Osteoblast (primary cell): ENCODE measurements around the gene WNT7B. TPM values are rescaled to one million over a fixed set of nuclear protein-coding genes. Genes with fewer than 3 reads are reported as not detected.

Source experiments
- DNase-seq: peaks from one replicate; pipeline ENCODE4 v3.0.0; 2011; ENCODE audit warnings: low spot score, mixed read lengths; ENCODE audit not compliant: insufficient read length; ENCODE audit errors: missing footprints
- H2AFZ ChIP-seq: 2 replicates; pipeline ENCODE4 v1.6.0; 2011; ENCODE audit warnings: mild to moderate bottlenecking, low read length
- H3K27ac ChIP-seq: 2 replicates; pipeline ENCODE4 v1.5.1; 2011; ENCODE audit warnings: mild to moderate bottlenecking, low read depth, low read length, moderate library complexity
- H3K27me3 ChIP-seq: 2 replicates; pipeline ENCODE4 v1.6.0; 2012; ENCODE audit warnings: mild to moderate bottlenecking, control low read depth, inconsistent platforms, low read length, moderate library complexity; ENCODE audit not compliant: insufficient read depth
- H3K36me3 ChIP-seq: 2 replicates; pipeline ENCODE4 v1.5.1; 2011; ENCODE audit warnings: mild to moderate bottlenecking, low read length, control low read depth, moderate library complexity; ENCODE audit not compliant: insufficient read depth
- H3K4me1 ChIP-seq: 2 replicates; pipeline ENCODE4 v1.5.1; 2011; ENCODE audit warnings: mild to moderate bottlenecking, low read length, control low read depth, moderate library complexity; ENCODE audit not compliant: insufficient read depth
- H3K4me2 ChIP-seq: 2 replicates; pipeline ENCODE4 v1.6.0; 2011; ENCODE audit warnings: mild to moderate bottlenecking, low read length; ENCODE audit not compliant: insufficient read depth
- H3K4me3 ChIP-seq: fragments of 200-600 bp; sonication (generic); 3 replicates; pipeline ENCODE4 v1.5.1; 2012; ENCODE audit warnings: mild to moderate bottlenecking, low read length, inconsistent platforms; ENCODE audit not compliant: insufficient read depth
- H3K79me2 ChIP-seq: 2 replicates; pipeline ENCODE4 v1.6.0; 2012; ENCODE audit warnings: mild to moderate bottlenecking, low read length, control low read depth, inconsistent platforms; ENCODE audit not compliant: insufficient read depth
- H3K9me3 ChIP-seq: 2 replicates; pipeline ENCODE4 v1.5.1; 2011; ENCODE audit warnings: low read depth, low read length, control low read depth
- H4K20me1 ChIP-seq: 2 replicates; pipeline ENCODE4 v1.6.0; 2012; ENCODE audit warnings: mild to moderate bottlenecking, low read length, control low read depth; ENCODE audit not compliant: insufficient read depth
- CTCF ChIP-seq: IDR thresholded peaks from 2 replicates; pipeline ENCODE4 v1.5.1; 2011; ENCODE audit warnings: mild to moderate bottlenecking, low read depth, low read length, moderate library complexity; ENCODE audit errors: extremely low read depth
- total RNA-seq: library from RNA; depleted of rRNA; stranded (reverse); fragments of >200 nt; gene quantifications from 2 replicates; pipeline ENCODE4 v1.2.3, GENCODE V29; 2012

WNT7B gene
- total RNA-seq, 1 donor, result not detected

DNA sequence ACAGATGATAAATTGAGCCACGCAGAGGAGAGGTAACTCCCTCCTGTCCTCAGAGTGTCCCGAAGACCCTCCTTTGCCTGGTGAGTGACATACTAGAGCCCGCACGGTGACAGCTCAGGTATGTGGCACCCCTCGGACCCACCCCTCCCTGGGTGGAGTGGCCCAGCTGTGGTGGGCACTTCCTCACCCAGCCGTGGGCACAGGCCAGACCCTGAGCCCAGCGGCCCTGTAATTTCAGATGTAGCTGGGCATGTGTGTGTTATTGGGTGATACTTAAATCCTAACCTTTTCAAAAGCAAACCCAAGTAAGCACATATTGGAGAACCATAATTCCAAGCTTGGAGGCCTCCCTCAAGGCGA, 93.2 kb downstream of the WNT7B start:
- no peak for DNase-seq
- H3K79me2 ChIP-seq, result no peaks in the 10 kb centered on the region

GRCh38 chr22:45882881-45883810, 93.8 kb downstream of the WNT7B start:
- no peaks in the 10 kb centered on the region for H3K36me3 ChIP-seq
- TF ChIP-seq CTCF, result no peak
- no peak overlapping the region for H2AFZ ChIP-seq
- no peak overlapping the region for H3K4me2 ChIP-seq
- no peaks in the 10 kb centered on the region for H3K4me1 ChIP-seq
- DNase-seq, result peak; percentile 80
- no peak overlapping the region for H3K27ac ChIP-seq
- H3K4me3 ChIP-seq, result no peak overlapping the region
- no peaks in the 10 kb centered on the region for H4K20me1 ChIP-seq
- peaks cover 39% of the 10 kb centered on the region for H3K27me3 ChIP-seq
- H3K79me2 ChIP-seq, result no peaks in the 10 kb centered on the region
- H3K9me3 ChIP-seq, result no peaks in the 10 kb centered on the region

More for the DNA sequence above, 93.2 kb downstream of the WNT7B start:
- Histone ChIP-seq H3K4me1 (no peaks in the 10 kb centered on the region), H3K4me2 (no peak overlapping the region), H3K4me3 (no peak overlapping the region), H3K27me3 (peaks cover 36% of the 10 kb centered on the region), H2AFZ (no peak overlapping the region), H3K27ac (no peak overlapping the region), H3K9me3 (no peaks in the 10 kb centered on the region), H4K20me1 (no peaks in the 10 kb centered on the region), H3K36me3 (no peaks in the 10 kb centered on the region)
- no peak for TF ChIP-seq CTCF

- Histone ChIP-seq H4K20me1 (no peaks in the 10 kb centered on the region), H3K27ac (no peak overlapping the region), H3K9me3 (no peaks in the 10 kb centered on the region), H3K36me3 (no peaks in the 10 kb centered on the region), H3K27me3 (peaks cover 39% of the 10 kb centered on the region), H3K4me3 (no peak overlapping the region), H2AFZ (no peak overlapping the region), H3K4me2 (no peak overlapping the region), H3K4me1 (no peaks in the 10 kb centered on the region), H3K79me2 (no peaks in the 10 kb centered on the region)
- peak; percentile 29 for DNase-seq
- no peak for TF ChIP-seq CTCF
Observed at GRCh38 chr22:45881524-45881875, 95.5 kb downstream of the WNT7B start.

DNA sequence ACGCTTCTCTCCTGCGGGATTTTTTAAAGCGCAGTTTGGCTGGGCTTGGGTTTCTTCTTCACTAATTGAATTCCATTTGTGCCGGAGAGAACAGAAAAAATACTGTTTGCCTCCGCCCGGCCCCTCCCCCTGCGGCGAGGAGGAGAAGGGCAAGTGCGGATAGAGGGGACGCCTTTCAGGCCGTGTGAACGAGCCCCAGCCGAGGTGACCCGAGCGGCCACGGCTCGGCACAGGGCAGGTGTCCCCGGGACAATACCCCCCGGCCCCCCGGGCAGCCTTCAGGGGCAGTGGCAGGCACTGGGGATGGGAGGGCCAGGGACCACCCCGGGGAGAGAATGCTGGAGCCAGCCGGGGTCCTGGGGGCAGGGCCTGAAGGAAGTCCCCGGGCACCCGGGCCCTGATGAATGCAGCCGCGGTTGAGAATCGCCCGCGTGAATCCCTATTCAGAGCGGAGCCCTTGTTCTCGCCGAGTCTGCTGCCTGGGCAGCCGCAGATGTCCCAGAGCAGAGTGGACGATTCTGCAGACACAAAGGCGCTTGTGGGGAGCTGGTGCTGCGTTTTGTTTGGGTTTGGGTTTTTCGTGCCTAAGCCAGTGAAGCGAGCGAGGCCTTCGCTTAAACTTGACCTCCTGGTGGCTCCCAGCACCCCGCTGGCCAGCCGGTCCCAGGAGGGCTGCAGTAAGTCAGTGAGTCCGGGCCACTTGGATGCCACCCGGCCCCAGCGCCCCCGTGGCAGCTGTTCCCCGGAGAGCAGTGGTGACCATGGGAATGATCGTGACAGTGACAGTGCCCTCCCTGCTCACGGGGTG, 96.0 kb downstream of the WNT7B start:
- Histone ChIP-seq H2AFZ (no peak overlapping the region), H3K27me3 (peaks cover 39% of the 10 kb centered on the region), H3K4me2 (no peak overlapping the region)

More for the DNA sequence above, 96.0 kb downstream of the WNT7B start:
- no peak overlapping the region for H3K27ac ChIP-seq
- no peaks in the 10 kb centered on the region for H3K9me3 ChIP-seq
- no peak overlapping the region for H3K4me3 ChIP-seq
- no peaks in the 10 kb centered on the region for H4K20me1 ChIP-seq
- H3K36me3 ChIP-seq, result no peaks in the 10 kb centered on the region
- no peaks in the 10 kb centered on the region for H3K79me2 ChIP-seq
- no peak for TF ChIP-seq CTCF
- DNase-seq, result peak; percentile 82
- H3K4me1 ChIP-seq, result no peaks in the 10 kb centered on the region
